ENCODE data around the gene BRCA2.

DNA sequence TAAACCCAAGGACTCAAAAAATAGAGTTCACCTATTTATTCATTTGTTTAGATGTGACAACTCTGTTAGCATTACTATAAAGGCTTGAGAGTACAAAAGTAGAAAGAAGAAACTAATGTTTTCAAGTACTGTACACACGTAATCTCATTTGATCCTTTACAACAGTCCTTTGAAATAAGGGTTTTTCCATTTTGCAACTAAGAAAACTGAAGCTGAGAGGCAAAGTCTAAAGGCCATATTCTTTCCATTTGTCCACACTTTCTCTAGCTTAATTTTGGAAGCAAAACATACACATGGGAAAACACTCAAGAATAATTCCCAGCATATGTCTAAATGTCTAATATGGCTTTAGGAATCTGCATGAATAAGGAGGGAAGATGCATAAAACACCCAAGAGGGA is 34.2 kb upstream of the BRCA2 start:
- TF ChIP-seq, protein P1, sequence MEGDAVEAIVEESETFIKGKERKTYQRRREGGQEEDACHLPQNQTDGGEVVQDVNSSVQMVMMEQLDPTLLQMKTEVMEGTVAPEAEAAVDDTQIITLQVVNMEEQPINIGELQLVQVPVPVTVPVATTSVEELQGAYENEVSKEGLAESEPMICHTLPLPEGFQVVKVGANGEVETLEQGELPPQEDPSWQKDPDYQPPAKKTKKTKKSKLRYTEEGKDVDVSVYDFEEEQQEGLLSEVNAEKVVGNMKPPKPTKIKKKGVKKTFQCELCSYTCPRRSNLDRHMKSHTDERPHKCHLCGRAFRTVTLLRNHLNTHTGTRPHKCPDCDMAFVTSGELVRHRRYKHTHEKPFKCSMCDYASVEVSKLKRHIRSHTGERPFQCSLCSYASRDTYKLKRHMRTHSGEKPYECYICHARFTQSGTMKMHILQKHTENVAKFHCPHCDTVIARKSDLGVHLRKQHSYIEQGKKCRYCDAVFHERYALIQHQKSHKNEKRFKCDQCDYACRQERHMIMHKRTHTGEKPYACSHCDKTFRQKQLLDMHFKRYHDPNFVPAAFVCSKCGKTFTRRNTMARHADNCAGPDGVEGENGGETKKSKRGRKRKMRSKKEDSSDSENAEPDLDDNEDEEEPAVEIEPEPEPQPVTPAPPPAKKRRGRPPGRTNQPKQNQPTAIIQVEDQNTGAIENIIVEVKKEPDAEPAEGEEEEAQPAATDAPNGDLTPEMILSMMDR (IDR thresholded peaks at IDR 0.05; ENCODE audit: low read length), result no peak
- no peak for TF ChIP-seq EZH2 (optimal IDR thresholded peaks at IDR 0.05; ENCODE audit: low read depth, low read length)
- no peak for TF ChIP-seq EZH2phosphoT487 (IDR thresholded peaks at IDR 0.05; ENCODE audit: low read length)
